HG03469 (cell line): ENCODE data around the gene FAM163B.
"Not testable (repeated sequence)": the region's sequence is repeated elsewhere in the genome, so short reads cannot be mapped to it uniquely, and the experiment has no call there.

ENCODE experiments used
- ATAC-seq: cut with Tn5 transposase; IDR thresholded peaks from one replicate; pipeline ENCODE4 v1.9.1; 2021; ENCODE audit warnings: mild to moderate bottlenecking, moderate library complexity, moderate number of reproducible peaks; ENCODE audit not compliant: unreplicated experiment

FAM163B gene

DNA sequence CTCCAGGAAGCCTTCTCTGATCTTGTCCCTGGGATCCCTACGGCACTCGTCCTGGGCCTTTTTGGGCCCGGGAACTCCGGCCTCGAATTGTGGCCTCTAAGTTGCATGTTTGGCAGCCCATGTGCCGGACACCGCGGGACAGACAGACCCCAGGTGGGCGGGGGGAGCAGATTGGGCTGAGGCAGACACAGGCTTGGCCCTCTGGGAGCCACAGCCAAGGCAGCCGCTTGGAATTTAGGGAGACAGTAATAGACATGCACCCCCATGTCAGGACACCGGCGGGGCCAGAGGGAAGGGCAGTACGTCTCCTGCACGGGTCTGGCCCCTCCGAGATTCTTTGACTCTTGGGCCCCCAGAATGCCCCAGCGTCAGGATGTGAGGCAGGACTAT is 38.5 kb downstream of the FAM163B start:
- no peak for ATAC-seq

DNA sequence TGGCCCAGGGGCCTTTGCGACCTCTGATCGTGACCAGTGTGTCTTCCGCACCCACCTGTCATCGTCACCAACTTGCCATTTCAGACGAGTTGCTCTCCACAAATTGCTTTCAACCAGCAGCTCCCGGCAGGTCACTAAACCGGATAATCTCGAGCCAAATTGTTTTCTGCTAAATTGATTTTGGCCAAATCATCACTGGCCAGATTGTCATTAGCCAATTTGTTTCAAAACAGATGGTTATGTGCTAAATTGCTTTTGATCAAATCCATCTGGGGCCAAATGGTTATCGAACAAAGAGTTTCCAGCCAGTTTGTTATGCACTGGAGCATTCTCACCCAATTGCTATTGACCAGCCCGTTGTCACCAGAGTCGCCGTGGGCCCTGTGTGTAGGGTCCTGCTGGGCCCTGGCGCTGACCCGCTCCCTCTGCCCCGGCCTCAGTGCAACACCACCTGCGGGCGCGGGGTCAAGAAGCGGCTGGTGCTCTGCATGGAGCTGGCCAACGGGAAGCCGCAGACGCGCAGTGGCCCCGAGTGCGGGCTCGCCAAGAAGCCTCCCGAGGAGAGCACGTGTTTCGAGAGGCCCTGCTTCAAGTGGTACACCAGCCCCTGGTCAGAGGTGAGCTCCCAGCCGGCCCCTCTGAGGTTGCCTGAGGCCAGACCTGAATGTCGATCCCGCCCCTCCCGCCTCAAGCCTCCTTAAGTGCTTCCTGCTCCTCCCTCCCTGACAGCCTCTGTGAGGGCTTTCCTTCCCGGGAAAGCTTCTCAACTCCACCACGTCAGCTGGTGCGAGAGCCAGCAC is 39.1 kb downstream of the FAM163B start:
- ATAC-seq, result no peak

DNA sequence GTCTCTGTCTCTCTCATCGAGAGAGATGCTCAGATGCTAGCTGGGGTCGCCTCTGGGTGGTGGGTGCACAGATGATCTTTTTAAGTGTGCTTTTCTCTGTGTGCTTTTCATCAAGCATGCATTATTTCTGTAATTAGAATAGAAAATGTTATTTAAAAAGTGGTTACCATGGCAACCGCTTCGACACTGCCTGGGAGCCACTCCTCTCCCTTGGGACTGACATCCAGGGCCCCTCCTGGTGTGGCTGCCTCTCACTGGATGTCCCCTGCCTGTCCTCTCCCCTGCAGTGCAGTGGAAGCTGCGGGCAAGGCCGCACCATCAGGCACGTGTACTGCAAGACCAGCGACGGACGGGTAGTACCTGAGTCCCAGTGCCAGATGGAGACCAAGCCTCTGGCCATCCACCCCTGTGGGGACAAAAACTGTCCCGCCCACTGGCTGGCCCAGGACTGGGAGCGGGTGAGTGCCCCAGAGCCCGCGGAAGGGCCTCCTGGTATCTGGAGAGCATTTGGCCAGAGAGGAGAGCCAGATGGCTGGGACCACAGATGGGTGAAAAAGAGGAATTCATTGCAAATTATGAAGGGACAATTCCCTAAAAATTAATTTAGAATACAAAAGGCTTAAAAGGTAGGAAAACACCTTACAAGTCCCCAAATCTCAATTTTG is 39.9 kb downstream of the FAM163B start:
- ATAC-seq, result no peak

DNA sequence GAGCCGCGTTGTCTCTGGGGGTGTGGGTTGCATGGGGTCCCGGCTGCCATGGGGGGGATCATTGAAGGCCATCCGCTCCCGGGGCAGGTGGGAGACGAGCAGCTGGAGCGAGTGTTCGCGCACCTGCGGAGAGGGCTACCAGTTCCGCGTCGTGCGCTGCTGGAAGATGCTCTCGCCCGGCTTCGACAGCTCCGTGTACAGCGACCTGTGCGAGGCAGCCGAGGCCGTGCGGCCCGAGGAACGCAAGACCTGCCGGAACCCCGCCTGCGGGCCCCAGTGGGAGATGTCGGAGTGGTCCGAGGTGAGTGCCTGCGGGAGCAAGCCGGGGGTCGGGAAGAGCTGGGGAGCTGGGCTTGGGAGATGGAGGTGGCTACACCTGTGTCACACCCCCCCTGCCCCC is 41.0 kb downstream of the FAM163B start:
- no peak for ATAC-seq

DNA sequence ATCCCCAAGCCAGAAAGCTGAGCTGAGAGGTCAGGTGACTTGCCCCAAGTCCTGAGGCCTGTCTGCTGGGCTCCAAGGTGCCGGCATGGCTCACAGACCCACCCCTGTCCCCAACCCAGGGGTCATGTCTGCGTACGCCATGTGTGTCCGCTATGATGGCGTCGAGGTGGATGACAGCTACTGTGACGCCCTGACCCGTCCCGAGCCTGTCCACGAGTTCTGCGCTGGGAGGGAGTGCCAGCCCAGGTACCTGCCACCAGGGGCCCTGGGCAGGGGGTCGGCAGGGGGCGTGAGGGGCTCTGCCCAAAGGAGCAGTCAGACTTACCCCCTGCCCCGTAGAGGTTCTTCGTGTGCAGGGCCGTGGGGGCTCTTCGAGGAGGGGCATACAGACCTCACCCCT is 42.4 kb downstream of the FAM163B start:
- no peak for ATAC-seq

DNA sequence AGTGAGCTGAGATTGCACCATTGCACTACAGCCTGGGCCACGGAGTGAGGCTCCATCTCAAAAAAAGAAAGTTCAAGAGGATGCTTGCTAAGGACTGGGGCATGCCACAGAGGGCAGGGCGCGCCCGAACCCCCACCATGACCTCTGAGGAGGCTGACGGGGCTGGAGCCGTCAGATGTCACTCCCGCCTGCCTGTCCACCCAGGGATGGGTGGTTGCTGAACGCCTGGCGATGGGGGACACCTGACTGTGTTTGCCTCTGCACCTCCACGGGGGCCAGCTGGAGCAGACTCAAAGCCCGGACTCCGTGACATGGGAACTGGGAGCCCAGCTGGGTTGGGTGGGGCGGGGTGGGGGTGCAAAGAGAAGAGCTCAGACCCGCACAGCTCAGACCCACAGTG is 42.8 kb downstream of the FAM163B start:
- ATAC-seq, result no peak

DNA sequence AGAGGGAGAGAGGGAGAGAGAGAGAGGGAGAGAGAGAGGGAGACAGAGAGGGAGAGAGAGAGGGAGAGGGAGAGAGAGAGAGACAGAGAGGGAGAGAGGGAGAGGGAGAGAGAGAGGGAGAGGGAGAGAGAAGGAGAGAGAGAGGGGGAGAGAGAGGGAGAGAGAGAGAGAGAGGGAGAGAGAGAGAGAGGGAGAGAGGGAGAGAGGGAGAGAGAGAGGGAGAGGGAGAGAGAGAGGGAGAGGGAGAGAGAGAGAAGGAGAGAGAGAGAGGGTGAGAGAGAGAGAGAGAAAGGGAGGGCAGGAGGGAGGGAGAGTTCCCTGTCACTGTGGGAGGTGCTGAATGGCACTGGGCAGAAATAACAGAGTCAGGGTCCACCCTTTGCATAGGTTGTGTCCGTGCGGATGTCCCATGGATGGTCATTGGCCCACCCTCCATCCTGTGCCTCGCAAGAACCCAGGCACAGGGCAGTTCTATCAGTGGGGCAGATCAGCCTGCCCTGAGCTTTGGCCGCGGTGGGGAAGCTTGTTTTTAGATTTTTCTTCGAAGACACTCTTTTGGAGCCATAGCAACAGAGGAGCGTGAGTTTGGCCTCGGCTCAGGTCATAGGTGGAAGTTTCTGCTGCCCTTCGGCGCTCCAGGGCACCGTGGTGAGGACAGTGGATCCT is 44.6 kb downstream of the FAM163B start:
- ATAC-seq, result no peak

DNA sequence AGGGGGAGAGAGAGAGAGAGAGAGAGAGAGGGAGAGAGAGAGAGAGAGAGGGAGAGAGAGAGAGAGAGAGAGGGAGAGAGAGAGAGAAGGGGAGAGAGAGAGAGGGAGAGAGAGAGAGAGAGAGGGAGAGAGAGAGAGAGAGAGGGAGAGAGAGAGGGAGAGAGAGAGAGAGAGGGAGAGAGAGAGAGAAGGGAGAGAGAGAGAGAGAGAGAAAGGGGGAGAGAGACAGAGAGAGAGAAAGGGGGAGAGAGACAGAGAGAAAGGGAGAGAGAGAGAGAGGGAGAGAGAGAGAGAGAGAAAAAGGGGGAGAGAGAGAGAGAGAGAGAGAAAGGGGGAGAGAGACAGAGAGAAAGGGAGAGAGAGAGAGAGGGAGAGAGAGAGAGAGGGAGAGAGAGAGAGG is 45.4 kb downstream of the FAM163B start:
- not testable (repeated sequence) for ATAC-seq

DNA sequence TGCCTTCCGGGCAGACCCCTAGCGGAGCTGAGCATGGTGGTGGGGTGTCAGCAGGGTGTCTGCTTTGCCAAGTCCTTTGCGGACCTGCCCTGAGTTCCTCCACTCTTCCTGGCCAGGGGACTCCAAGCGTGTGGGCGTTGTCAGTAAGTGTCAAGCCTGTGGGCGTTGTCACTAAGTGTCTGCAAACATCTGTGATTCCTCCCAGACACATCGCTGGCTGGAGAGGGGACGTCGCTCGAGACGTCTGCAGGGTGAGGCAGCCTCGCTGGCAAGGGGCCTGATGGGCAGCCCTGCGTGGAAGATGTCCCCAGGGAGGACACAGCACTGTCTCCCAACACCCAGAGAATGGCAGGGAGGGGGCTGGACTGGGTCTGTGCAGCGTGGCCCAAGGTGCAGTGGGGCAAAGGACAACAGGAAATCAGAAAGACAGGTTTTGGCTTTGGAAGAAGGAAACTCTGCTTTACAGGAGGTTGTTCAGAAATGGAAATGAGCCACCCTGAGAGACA is 45.8 kb downstream of the FAM163B start:
- no peak for ATAC-seq

DNA sequence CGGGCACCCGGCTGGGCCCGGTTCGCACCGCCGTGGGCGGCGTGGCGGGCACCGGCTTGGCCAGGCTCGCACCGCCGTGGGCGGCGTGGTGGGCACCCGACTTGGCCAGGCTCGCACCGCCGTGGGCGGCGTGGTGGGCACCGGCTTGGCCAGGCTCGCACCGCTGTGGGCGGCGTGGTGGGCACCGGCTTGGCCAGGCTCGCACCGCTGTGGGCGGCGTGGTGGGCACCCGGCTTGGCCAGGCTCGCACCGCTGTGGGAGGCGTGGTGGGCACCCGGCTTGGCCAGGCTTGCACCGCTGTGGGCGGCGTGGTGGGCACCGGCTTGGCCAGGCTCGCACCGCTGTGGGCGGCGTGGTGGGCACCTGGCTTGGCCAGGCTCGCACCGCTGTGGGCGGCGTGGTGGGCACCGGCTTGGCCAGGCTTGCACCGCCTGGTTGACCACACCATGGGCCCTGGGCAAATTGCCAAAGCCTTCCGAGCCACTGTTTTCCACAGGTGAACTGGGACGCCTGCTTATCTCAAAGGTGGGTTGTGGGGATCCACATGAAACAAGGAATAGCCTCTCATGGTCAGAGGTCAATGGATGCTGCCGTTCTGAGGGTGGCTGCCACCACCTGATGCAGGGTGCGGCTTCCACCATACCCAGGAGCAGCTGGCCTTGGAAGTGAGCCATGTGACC is 46.4 kb downstream of the FAM163B start:
- no peak for ATAC-seq

DNA sequence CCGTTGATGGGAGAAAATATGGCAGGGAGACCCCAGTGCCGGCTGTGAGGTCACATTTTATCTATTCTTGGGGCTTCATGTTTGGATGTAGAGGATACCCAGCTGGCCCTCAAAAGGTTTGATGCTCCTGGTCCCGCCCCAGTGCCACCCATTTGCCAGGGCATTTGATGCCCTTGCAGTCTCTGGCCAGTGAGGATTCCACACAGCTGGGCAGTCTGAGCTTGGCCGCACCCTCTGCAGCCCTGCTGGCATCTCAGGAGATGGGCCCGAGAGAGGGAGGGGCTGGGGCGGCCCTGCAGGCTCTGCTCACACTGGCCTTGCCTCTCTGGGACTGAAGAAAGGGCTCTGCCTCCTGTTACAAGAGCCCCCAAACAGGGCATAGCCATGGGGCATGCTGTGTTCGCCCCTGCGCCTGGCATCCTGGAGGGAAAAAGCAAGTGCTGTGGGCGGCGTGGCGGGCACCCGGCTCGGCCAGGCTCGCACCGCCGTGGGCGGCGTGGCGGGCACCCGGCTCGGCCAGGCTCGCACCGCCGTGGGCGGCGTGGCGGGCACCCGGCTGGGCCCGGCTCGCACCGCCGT is 47.1 kb downstream of the FAM163B start:
- ATAC-seq, result no peak

DNA sequence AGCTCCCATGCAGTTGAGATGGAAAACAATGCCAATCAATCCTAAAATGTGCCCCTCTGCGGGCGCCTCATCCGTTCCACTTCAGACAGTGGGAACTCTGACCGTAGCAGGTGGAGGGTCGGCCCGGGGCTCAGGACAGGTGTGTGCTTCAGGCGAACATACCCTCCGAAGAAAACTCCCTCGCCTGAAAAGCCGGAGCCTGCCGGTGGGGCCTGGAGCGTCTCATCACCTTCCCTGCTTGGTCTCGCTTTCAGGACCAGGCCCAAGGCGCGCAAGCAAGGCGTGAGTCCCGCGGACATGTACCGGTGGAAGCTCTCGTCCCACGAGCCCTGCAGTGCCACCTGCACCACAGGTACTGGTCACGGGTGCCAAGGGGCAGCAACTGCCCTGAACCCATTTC is 48.2 kb downstream of the FAM163B start:
- no peak for ATAC-seq

DNA sequence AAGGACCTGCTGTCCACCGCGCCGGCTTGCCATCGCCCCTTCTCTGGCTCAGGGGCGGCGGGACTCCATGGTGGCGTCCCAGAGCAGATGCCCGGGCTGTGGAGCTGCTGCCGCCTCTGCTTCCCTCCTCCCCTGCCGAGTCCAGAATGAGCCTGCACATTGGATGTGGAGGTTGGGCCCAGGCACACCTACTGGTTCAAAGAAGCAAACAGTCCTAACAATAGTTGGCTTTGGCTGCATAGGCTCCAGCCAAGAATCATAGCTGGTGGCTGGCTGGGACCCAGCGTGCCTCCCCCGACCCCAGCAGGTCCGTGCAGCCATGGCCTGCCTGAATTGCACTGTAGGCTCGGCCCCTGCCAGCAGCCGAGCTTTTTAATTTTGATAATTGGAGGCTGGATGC is 48.9 kb downstream of the FAM163B start:
- ATAC-seq, result no peak

DNA sequence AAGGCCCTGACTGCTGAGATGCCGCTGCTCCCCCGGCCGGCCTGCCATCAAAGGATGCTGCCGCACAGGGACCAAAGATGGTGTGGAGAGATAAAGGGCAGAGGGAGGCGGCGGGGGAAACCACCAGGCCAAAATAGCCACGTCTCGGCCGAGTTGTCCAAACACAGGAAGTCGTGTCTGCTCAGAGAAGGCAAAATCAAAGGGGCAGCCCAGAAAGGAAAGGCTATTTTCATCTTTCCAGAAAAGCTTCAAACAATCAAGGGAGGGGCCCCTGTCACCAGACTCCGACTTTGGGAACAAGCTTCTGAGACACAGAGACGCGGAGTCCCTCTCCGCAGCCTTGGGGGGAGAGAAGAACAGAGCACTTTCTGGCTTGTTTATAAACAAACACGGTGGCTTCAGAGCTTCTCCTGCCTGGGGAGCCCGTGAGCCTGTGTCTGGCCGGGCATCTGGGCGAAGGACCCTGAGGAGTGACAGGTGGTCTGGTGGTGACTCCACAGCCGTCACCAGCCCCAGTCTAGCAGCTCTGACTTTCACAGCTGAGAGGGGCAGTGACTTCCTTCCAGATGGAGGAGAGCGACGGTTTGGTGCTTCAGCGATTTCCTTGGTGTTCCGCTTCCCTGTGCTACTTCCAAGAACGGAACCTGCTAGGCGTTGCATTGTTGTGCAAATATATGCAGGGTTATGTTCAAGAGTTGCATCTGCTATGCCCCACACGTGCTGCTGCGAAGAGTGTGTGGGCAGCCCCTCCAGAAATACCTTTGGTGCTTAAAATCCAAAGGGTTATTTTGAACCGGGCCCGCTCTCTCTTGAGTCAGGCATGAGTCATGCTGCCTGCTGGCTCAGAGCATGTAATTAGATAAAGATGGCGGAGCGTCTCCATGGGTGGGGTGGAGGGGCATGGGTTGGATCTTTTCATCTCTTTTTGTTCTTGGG is 50.7 kb downstream of the FAM163B start:
- no peak for ATAC-seq

DNA sequence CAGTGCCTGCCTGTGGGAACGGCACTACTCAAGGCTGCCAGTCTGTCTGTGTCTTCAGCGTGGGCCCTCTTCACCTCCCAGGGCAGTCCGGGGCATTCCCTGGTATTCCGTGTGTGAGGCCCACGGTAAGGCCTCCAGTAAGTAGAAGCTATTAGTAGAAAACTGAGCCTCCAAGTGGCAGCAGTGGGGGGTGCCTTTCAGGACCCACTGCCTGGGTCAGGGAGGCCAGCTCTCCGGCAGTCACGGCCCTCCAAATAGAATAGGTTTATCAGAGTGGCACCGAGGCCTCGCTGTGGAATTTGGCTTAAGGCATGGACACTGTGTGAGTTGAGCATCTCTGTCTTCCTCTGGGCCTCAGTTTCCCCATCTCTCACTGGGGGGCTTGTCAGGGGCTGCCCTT is 51.6 kb downstream of the FAM163B start:
- no peak for ATAC-seq

DNA sequence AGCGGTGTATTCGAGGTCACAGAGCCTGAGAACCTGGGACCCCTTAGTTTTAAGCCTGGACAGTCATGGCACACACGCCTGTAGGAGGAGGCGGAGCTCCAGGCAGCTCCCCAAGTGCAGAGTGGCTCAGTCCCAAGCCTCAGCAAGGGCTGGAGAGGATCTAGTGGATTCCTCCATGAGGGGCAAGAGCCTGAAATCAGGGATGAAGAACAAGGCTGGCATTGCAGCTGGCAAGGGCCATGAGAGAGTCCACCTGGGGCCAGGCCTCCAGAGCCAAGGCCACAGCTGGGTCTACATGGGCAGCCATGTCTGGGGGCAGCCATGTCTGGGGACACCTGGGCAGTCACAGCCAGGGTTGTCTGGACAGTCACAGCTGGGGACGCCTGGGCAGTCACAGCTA is 52.8 kb downstream of the FAM163B start:
- no peak for ATAC-seq

DNA sequence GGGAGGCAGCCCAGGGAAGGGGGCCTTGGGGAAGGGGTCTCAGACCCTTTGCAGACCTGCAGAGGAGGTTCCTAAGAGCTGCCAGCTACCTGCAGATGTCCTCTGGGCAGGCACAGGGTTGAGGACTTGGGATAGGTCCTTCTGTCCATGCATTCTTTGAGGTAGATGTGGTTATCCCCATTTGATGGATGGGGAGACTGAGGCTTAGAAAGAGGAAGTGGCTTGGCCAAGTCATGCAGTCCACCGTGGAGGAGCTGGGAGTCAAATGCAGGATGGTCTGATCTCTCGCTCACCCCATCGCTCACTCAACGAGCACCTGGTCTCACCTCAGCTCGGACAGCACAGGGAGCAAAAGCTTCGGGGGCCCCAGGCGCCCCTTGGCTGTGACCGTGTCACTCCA is 54.5 kb downstream of the FAM163B start:
- ATAC-seq, result no peak

DNA sequence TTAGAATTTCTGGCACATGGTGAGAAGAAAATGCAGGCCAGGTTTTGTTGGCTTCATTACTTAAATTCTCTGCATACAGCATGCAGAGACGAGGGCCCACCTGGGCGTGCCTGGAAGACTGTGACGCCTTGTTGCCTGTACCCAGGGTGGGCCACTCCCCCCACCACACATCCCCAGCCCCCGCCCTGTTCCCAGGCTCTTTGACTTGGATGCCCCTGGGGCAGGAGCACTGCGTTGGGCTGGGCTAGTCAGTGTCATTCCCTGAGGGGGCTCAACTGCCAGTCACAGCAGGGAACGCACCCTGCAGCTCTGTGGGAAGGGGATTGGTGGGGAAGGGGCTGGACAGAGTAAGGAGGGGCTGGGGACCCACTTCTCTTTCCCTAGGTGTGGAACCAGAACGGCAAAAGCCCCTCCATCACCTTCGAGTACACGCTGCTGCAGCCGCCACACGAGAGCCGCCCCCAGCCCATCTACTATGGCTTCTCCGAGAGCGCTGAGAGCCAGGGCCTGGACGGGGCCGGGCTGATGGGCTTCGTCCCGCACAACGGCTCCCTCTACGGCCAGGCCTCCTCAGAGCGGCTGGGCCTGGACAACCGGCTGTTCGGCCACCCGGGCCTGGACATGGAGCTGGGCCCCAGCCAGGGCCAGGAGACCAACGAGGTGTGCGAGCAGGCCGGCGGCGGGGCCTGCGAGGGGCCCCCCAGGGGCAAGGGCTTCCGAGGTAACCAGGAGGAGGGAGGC is 55.0 kb downstream of the FAM163B start:
- ATAC-seq, result no peak

DNA sequence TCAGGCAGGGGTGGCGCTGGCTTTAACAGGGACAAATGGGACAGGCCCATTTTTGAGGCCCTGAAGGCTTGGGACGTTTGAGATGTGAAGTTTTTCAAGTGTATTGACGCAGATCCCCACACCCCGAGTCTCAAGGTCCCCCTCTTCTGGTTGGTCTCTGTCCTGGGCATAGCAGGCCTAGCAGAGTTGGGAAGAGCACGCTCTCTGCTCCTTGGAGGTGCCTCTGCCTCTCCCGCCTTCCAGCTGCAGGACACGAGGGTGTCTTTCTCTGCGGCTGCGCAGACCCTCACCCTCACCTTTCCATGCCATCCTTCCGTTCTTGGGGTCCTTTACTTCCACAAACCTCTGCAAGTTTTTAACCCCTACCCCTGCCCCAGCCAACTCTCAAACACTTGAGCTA is 56.1 kb downstream of the FAM163B start:
- no peak for ATAC-seq
